Glomerular endothelial cell (primary cell): ENCODE measurements around the gene STAT4. TPM values are rescaled to one million over a fixed set of nuclear protein-coding genes. Genes with fewer than 3 reads are reported as not detected.

ENCODE experiments used
- DNase-seq: peaks from one replicate; pipeline ENCODE4 v3.0.0-alpha.2; 2011; ENCODE audit warnings: low read depth, low spot score; ENCODE audit errors: extremely low read depth
- total RNA-seq: library from RNA; depleted of rRNA; stranded (reverse); fragments of >200 nt; gene quantifications from 2 replicates; pipeline ENCODE4 v1.2.3, GENCODE V29; 2015

Gene STAT4
- total RNA-seq, 1 donor from 2014 or later = 2.8 TPM

DNA sequence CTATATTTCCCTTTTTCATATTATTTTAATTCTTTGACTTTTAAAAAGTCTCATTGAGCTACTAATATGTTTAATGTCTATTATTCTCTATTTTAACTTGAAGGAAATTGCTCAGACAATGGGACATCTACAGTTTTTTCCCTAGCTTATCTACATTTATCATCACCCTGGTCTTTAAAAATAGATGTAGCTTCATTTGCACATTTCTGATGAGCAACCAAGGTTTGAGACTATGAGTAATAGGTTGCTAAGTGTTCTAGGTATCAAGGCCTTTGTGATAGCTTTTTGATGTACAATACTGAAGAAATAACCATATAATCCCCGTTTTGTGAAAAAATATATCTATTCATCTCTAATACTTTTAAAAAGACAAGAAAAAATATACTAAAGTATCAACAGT, 47.0 kb downstream of the STAT4 start:
- no peak for DNase-seq

DNA sequence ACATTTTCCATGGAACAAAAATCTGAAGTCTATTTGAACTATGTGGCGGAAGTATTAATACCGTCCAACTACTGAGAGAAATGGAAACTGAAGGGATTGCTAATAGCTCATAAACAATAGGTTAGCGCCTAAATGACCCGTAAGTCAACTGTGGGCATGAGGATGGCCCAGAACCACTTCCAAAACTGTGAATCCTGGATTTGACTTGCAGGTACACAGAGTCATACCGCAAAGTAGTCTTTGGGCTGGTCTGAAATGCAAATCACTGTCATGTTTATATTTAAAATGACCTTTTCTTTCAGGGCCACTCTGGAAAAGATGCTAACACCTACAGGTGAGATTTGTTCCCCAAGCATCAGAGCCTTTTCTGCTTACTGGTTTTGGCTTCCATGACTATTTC, 50.6 kb downstream of the STAT4 start:
- no peak for DNase-seq

DNA sequence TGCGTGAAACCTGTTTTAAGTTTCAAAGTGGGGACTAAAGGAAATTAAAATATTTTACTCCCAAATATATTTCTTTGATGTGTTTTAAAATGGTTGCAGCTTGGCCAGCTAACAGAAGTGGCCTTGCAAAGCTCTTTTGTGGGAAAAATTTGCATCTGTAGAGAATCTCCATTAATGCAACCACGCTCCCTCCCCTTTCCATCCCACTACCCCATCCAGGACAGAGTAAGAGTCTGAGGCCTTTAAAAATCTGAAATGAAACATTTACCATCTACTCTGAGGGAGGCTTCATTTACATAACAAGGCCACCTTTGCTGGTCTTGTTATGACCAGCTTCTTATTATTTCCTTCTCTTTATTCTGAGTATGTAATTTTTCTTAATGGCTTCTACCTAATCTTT, 63.5 kb downstream of the STAT4 start:
- no peak for DNase-seq

DNA sequence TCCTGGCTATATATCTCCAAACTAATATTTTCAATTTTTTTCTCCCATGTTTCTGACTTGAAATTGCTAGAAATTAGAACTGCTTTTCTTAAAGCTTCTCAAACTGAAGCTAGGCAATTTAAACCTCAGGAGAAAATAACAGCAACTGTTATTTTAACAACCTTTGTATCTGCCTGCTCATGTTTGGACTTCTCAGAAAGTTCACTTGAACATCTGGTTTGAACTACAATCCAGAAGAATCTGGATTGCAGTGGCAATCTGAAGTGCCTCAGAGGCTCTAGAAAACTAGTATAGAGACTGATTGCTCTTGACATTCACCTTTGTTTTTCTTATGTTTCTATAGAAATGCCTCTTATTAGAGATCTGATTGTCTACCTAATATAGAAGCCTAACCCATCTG, 64.1 kb downstream of the STAT4 start:
- DNase-seq = no peak

DNA sequence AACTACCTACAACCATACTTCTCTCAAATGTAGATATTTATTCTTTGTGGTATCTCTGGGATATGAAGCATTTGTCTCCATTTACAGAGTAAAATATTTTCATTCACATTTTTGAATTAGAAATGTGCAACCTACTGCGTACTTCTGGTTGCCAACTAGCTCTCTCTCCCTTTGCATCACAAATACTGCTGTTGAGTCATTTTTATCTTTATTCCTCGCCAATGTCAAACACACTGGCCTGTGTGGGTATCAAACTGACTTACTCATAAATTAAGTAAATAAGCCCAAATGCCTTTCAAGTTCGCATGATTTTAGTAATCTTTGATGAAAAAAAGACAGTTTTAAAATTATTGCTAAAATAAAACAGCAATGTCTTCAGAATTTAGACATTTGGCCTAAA, 67.3 kb downstream of the STAT4 start:
- DNase-seq = no peak

DNA sequence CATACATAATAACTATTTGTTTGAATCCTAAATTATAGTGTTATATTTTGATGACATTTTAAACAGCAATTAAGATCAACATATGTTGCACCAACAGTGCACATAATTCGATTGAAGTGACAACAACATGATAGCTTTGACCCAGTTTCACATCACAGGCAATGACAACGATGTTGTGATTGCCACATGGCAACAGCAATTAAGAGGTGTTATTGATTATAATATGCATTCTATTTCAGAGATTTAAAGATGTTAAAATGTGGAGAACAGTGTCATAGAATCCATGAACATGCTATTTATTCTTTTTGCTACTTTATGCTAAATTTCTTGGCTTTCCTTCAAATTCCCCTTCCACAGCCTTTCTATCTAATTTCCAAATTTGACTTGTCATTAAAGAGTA, 68.5 kb downstream of the STAT4 start:
- no peak for DNase-seq

DNA sequence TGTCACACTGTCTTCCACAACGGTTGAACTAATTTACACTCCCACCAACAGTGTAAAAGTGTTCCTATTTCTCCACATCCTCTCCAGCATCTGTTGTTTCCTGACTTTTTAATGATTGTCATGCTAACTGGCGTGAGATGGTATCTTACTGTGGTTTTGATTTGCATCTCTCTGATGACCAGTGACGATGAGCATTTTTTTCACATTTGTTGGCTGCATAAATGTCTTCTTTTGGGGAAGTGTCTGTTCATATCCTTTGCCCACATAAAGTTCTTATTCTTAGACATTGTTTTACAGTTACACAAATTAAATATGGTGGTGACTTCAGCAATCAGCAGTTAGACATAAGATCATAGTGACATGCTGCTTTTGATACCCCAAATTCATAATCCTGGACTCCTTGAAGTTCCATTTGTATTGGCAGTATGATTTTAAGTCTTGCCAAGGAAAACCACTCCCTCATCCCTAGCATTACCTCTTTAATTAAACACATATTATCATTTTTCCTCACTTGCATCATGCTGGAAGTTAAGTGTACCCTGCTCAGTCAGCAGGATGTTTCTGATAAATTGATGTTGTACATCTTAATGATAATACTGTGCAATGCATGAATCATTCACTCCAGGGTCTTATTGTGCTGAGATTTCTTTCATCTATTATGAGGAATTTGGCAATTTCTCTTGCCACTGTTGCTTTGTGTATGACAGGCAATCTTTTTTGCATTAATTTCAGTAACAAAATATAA, 69.2 kb downstream of the STAT4 start:
- DNase-seq = no peak

DNA sequence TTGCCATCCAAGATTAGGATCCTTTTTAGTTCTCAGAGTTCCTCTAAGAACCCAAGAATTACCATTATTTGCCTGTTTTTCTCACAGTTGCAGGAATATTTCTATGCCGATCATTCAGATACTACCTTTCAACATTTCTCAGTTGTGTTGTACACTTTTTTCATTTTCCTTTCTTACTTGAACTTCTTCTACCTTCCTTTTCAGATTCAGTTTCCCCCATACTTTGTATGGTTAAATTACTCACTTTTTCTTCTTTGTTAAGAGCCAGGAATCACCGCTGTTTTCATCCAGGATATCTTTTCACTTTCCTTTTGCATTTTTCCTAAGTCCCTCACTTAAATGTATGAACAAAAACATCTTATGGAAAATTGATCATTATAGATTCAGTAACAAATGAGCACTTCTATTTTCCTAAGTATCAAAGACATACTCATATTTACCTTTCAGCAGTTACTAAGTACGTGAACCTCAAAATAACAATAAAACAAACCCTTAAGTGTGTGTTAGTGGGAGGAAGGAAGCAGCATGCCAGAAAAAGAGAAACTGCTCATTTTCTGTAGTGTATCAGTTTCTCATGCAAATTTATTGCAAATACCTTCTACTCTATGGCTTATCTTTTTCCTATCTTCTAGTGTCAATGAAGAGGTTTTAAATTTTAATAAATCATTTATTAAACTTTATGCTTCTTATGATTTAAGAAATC, 72.5 kb downstream of the STAT4 start:
- DNase-seq = no peak

DNA sequence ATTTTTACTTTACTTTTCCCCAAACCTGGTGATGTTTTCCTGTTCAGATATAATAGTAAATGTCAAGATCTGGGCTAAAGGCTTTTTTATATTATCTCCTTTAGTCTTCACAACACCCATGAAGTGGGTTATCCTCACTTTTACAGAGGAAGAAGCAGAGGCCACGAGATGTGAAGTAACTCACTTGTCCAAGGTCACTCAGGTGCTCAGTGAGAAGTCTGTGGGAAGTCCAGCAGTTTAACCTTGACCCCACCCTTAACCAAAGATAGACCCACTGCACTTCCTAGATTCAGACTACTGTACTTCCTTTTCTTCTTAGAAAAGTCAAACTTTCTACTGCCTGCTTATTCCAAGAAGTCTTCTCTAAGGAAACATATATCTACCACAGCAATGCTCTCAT, 80.5 kb downstream of the STAT4 start:
- DNase-seq = no peak

DNA sequence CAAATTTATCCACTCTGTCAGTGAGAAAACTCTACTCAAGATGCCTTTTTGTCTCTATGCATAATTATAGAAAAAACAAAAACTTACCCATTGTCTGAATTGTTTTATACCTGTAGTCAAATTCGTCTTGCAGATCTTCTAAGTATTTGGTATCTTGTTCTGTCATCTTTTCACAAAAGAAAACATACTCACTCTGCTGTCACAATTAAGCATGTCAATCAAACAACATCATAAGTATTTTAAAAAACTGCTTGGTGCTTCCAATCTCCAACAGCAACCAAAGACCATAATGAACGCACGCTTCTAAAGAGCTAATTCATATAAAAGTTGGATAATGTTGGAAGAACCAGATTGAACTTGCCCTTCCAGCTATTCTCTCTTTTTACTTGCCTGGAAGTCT, 81.2 kb downstream of the STAT4 start:
- no peak for DNase-seq

DNA sequence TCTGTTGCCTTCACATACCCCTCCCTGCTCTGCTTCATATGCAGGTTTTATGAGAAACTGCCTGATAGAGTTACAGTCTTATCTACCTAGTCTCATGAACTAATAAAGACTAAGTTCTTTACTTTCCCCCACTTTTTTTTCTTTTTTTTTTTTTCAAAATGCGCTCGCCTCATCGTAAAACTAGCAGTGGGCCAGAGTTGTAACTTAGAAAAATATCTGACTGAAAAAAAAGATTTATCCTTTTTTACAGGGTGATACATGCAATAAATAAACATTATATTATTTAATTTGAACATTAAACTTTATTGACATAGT, 83.9 kb downstream of the STAT4 start:
- DNase-seq = no peak

DNA sequence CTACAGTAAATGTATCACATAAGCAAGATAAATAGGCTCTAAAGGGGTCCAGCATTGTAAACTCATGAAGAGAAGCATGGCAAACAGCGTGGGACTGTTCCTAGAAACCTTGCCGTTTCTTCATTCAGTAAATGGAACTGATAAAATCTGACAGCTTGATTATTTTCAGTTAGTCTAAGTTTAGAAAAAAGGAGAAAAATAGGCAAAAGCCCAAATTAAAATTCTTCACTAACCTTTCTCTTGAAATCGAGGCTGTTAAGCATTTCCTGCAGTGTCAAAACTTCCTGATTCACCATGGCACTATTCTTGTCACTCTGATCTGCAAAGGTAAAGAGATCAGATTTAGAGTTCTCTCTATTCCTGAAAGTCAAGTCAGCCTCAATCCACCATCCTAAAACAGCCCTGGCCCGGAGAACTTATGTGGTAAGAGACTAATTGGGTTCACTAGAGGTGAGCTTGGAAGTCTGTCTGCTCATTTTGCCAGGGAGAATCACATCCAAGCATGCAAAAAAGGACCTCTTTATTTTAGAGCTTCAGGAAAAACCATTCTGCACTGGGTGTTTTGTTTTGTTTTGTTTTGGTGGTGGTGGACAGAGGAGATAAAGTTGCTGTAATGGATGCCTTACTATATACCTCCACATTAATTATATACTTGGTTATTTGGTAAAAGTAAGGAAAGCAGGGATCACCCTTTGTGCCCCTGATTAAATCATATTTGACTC, 84.4 kb downstream of the STAT4 start:
- DNase-seq = no peak

DNA sequence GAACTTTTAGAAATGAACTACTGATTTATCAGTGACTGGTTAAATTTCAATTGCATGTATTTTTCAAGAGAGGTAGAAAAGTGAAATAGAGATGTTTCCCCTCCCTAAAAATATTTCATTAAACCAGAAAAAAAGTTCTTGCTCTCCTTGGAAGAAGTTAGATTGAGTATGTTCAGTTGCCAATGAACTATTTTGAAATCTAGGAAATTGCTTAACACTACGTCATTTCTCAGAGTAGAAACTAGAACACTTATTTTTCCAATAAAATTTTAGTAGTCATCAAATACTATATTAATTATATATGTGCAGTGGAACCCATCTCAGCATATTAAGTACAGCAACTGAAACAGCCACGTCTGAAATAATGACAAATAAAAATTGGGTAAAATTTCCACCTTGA, 85.0 kb downstream of the STAT4 start:
- no peak for DNase-seq

DNA sequence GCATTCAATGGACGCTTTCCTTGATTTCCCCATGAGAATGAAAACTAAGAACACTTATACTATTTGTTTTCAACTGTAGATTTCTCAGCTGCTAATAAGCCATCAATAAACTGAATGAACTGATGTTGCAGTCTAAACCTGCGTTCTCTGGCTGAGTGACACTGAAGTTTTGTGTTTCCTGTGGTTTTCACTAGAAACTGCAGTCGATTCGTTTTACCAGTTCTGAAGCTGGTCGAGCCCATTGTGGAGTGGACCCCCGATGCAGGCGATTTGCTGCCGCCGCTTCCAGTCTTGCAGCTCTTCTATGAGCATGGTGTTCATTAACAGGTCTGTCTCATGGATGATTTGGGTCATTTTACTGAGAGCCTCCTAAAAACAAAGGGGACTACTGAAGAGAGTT, 86.2 kb downstream of the STAT4 start:
- DNase-seq = no peak

DNA sequence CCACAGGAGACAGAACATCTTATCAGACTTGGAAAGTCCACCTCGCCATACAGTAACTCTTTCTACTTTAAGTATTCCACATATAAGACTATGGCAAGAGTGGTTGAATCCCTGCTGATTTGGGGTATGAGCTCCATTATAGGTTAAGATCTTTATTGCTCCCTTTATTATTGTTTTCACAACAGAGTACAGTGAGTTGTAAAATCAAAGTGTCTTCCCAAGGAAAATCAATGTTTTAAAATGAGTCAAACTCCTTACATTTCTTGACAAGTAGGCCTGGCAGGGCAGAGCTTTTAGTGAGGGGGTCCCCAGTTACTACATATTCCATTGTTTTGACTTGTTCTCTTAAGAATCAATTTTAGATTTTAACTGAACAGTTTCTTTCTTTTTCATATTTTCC, 87.2 kb downstream of the STAT4 start:
- no peak for DNase-seq

DNA sequence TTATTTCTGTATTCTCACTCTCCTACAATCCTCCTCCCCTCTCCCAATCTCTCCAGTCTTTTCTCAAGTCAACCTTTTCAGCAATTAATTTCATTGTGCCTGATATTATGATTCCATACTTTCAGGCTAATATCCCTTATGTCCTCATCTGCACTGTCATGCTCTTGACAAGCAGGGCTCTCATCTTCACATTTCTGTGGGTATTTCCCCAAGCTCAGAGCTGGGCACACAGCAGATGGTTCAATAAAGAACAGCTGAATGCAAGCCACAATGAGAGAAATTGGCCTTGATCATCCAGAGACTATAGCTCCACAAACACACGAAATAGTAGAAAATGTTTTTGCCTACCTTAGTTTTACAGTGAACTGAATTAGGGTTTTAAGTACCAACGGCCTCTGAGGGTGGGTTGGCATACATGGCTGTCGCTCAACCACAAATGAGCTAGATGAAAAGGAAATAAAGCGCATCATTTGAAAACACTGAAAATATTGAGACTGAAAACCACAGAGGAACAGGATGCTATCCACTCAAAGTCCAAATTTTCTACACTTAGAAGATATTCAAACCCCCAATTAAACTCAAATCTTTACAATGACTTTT, 89.3 kb downstream of the STAT4 start:
- DNase-seq = no peak

DNA sequence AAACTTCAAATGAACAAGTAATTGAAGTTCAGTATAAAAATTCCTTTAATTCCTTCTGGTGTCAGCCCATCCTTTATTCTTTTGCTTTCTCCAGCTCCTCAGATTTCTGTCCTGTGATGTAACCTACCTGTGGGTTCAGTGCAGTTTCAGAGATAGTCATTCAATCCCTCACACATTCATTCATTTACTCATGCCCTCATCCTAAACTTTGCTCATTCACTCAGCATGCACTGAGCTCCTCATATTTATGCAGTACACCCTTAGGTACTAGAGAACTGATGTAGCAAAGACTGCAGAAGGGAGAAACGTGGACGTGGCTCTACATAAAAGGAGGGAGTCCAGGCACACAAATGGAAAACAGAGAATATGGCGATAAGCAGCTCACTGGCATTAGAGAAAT, 91.5 kb downstream of the STAT4 start:
- DNase-seq = no peak

DNA sequence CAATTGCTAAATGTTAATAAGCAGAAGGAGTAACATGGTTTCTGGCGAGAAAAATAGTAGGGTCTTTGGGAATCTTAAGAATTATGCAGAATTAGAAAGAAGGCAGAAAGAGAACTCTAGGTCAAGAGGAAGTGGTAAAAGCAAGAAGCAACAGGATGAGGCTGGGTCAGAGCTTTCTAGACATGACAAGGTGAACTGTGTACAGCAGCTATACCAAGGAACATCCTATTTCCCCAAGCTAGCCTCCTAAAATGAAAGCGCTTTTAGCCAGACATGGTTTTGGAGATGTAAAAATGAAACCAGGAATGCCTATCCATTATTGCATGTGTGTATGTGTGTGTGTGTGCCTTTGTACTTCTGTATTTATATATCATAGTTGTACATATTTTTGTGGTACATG, 94.6 kb downstream of the STAT4 start:
- DNase-seq = no peak

DNA sequence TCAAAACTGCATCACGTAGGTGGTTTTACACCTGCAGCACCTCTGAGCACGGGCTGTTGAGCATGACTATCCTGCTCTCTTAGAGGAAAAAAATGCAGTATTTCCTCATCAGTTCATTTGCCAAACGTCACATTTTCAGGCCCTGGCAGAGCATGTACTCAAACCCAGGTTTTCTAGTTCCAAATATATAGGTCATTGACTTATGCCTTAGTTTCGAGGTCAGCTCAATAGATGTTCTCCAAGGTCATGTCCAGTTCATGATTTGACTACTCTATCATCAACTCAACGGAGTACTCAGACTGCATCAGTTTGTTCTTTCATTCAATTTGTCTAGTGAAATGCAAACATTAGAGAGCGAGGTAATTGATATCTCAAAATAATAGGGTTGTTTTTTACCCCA, 97.5 kb downstream of the STAT4 start:
- no peak for DNase-seq

DNA sequence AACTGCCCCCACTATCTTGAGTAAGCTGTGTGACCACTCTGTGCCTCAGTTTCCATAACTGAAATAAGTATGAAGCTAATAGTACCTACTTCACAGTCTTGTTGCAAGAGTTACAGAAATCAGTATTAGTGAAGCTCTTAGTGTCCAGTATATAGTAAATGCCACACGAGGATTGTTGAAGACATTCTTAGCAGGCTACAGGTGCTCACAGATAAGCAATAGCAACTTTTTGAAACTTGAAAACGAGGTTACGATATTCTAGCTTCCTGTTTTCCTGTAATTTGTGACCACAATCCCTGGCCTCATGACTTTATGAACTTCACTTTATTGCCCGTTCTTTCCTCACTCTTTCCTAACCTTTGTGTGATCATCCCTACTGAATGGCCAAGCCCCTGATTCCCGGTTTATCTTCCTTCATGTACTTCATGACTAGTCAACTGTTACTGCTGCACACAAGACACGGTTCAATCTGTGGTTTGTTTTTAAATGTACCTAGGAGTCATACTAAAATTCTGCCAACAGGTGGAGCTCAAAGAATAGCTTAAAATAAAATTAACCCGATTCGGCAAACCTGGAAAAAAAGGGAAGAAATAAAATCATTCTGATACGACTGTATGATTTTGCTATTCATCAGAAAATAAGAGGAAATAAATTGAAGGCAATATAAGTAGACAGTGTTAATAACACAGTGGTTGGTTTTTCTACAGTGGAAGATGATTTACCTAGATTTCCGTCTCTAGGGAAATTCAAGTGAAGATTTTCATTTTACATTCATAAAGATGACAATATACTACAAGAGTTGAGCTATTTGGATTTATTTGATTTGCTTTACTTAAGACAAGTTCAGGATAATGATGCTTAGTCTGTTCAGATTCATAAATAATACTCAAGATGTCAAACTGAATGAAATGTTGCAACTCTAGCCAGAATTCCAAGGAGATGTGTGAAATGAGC, 98.7 kb downstream of the STAT4 start:
- DNase-seq = no peak

DNA sequence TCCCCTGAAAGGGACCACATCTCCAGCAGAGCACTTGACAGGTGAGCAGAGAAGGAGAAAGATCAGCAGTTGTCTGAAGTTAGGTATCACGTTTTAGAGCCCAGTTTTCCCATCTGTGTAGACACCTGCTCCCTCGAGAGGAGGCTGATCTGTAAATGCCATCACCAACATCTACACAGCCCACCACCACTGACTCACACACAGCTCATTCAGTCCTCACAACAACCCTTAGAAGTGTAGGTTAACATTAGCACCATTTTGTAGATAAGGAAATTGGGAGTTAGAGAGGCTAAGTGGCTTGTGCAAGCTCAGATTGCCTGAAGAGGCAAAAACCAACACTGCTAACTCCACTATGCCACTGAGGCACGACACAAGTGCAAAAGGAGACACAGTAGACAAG, 99.6 kb downstream of the STAT4 start:
- no peak for DNase-seq
